GM12878 (cell line): ENCODE measurements around the gene AGBL4. TPM values are rescaled to one million over a fixed set of nuclear protein-coding genes. Genes with fewer than 3 reads are reported as not detected.

Experiments
- ATAC-seq: fragments of 200-7000 bp; cut with Tn5 transposase; 3 replicates; pipeline ENCODE4 v1.9.1; 2020; ENCODE audit warnings: mild to moderate bottlenecking, moderate library complexity
- BruUV-seq: library from RNA; stranded (reverse); fragments of 400-500 nt; replicated peaks from 2 replicates; lab custom pipeline; 2021; lab: Mats Ljungman, UMichigan
- CTCF ChIA-PET: fragments of 300-600 bp; sonication (Branson Sonifier 250); formaldehyde crosslinking; extraction: SDS; loops from one replicate; lab custom pipeline; 2021; ENCODE audit warnings: inconsistent platforms; lab: Yijun Ruan, JAX
- POLR2A ChIA-PET: fragments of 350-600 bp; formaldehyde crosslinking; extraction: SDS; loops from one replicate; lab custom pipeline; 2021; ENCODE audit warnings: inconsistent platforms; lab: Charles Lee
- RAD21 ChIA-PET: fragments of 300-600 bp; sonication (Branson Sonifier 250); formaldehyde crosslinking; loops from one replicate; lab custom pipeline; 2023; ENCODE audit warnings: antibody characterized with exemption; ENCODE audit not compliant: unreplicated experiment; lab: Charles Lee
- SMC1A ChIA-PET: fragments of 300-600 bp; sonication (Branson Sonifier 250); formaldehyde crosslinking; loops from one replicate; lab custom pipeline; 2023; ENCODE audit not compliant: unreplicated experiment, uncharacterized antibody; lab: Charles Lee
- DNase-seq: peaks from one replicate; pipeline ENCODE4 v3.0.0-alpha.2; 2011; ENCODE audit warnings: low read depth, low spot score
- FAIRE-seq: peaks from 3 replicates; lab custom pipeline; 2011; peaks lifted over from hg19 to GRCh38; lab: Jason Lieb, UNC
- H2AFZ ChIP-seq: 2 replicates; pipeline ENCODE4 v1.6.0; 2011; ENCODE audit warnings: low read depth, low read length, control low read depth; ENCODE audit not compliant: control insufficient read depth
- H3K27ac ChIP-seq: 2 replicates; pipeline ENCODE4 v1.5.1; 2011; ENCODE audit warnings: control low read depth; ENCODE audit not compliant: control insufficient read depth, insufficient read depth
- H3K27me3 ChIP-seq, 2 experiments: replicated peaks in 1 of 2; 2 replicates each; pipeline versions ENCODE4 v1.6.0 to v1.6.1; 2011; ENCODE audit warnings: low read length in 1 of 2; ENCODE audit not compliant: control insufficient read depth in 2 of 2, insufficient read depth in 2 of 2
- H3K36me3 ChIP-seq, 2 experiments: 2 replicates each; pipeline ENCODE4 v1.5.1; 2011; ENCODE audit warnings: low read length in 1 of 2; ENCODE audit not compliant: control insufficient read depth in 2 of 2, insufficient read depth in 2 of 2
- H3K4me1 ChIP-seq: 2 replicates; pipeline ENCODE4 v1.6.1; 2011; ENCODE audit warnings: mild to moderate bottlenecking, low read length, moderate library complexity, mixed read lengths; ENCODE audit not compliant: control insufficient read depth, insufficient read depth
- H3K4me2 ChIP-seq: 2 replicates; pipeline ENCODE4 v1.6.0; 2011; ENCODE audit warnings: control low read depth; ENCODE audit not compliant: control insufficient read depth, insufficient read depth
- H3K4me3 ChIP-seq: fragments of 200-600 bp; sonication (generic); 2 replicates; pipeline ENCODE4 v1.5.1; 2016
- H3K79me2 ChIP-seq: 2 replicates; pipeline ENCODE4 v1.6.0; 2011; ENCODE audit warnings: low read length; ENCODE audit not compliant: control insufficient read depth, insufficient read depth
- H3K9ac ChIP-seq: 2 replicates; pipeline ENCODE4 v1.8.0; 2011; ENCODE audit warnings: low read length, control low read depth, mixed read lengths; ENCODE audit not compliant: control insufficient read depth, insufficient read depth
- H3K9me3 ChIP-seq: replicated peaks from 3 replicates; pipeline ENCODE4 v1.5.1; 2011; ENCODE audit warnings: mild to moderate bottlenecking, low read length; ENCODE audit not compliant: control insufficient read depth, insufficient read depth
- H4K20me1 ChIP-seq: 2 replicates; pipeline ENCODE4 v1.6.0; 2011; ENCODE audit not compliant: control insufficient read depth, insufficient read depth
- CHD2 ChIP-seq: IDR thresholded peaks from 2 replicates; pipeline ENCODE4 v1.6.1; 2011; ENCODE audit warnings: low read depth, low read length, improper control_type of control experiment, borderline replicate concordance
- FOXK2 ChIP-seq: fragments of 450-650 bp; IDR thresholded peaks from 2 replicates; pipeline ENCODE4 v1.6.1; 2017; ENCODE audit warnings: mild to moderate bottlenecking, moderate library complexity
- KDM1A ChIP-seq: fragments of 200-600 bp; sonication (generic); IDR thresholded peaks from 2 replicates; pipeline ENCODE4 v1.6.1; 2016; ENCODE audit warnings: borderline replicate concordance
- PML ChIP-seq: IDR thresholded peaks from 2 replicates; pipeline ENCODE4 v1.6.1; 2012; ENCODE audit warnings: low read length, inconsistent platforms
- POLR2AphosphoS2 ChIP-seq: IDR thresholded peaks from 2 replicates; pipeline ENCODE4 v1.6.1; 2011; ENCODE audit warnings: low read depth, mild to moderate bottlenecking, low read length, improper control_type of control experiment, moderate library complexity
- RAD51 ChIP-seq: fragments of 450-650 bp; IDR thresholded peaks from 2 replicates; pipeline ENCODE4 v1.6.1; 2016; ENCODE audit warnings: moderate library complexity, mild to moderate bottlenecking, inconsistent platforms
- SIN3A ChIP-seq: IDR thresholded peaks from 2 replicates; pipeline ENCODE4 v1.6.1; 2012; ENCODE audit warnings: low read depth, low read length, improper control_type of control experiment
- SMARCA5 ChIP-seq: fragments of 450-650 bp; IDR thresholded peaks from 2 replicates; pipeline ENCODE4 v1.6.1; 2017; ENCODE audit warnings: mild to moderate bottlenecking
- SPI1 ChIP-seq: IDR thresholded peaks from 2 replicates; pipeline ENCODE4 v1.6.1; 2011; ENCODE audit warnings: low read depth, mild to moderate bottlenecking, low read length, moderate library complexity, borderline replicate concordance; ENCODE audit not compliant: insufficient read depth
- ZBED1 ChIP-seq: IDR thresholded peaks from 2 replicates; pipeline ENCODE4 v1.6.1; 2016; ENCODE audit warnings: borderline replicate concordance
- WGBS: methylation state at CpG from one replicate; pipeline ENCODE4 v1.1.6; 2016; ENCODE audit warnings: low lambda C conversion rate; ENCODE audit not compliant: insufficient replicate concordance, insufficient coverage; ENCODE audit errors: missing lambda C conversion rate; 5-methylcytosine and 5-hydroxymethylcytosine counted together
- in situ Hi-C: fragments of 300-500 bp; cut with MboI; formaldehyde crosslinking; loops from 9 replicates; pipeline ENCODE4 v1.14.3; 2018; ENCODE audit warnings: mixed read lengths
- intact Hi-C: fragments of 100-400 bp; cut with micrococcal nuclease; formaldehyde crosslinking; loops from one replicate; pipeline ENCODE4 v1.14.2; 2022; ENCODE audit not compliant: unreplicated experiment
- polyA plus RNA-seq, 11 experiments: library from polyadenylated mRNA; depleted of rRNA in 4 of 11; unstranded in 6 of 11; stranded (reverse) in 5 of 11; fragments of >200 nt; fragmentation: Nextera tagmentation in 4 of 11; fragmentation: Illumina TruSeq in 1 of 11; extraction: Ambion mirVana in 4 of 11; extraction: Trizol in 1 of 11; gene quantifications; 1 replicate in 1 of 11; 2 replicates in 10 of 11; pipeline versions ENCODE4 v1.2.1 to v1.2.3, GENCODE V29; 2011 to 2016; ENCODE audit warnings: inconsistent platforms in 2 of 11, missing spikeins in 2 of 11, low read depth in 1 of 11
- total RNA-seq, 4 experiments: library from RNA; depleted of rRNA in 3 of 4; stranded (reverse); fragments of >200 nt in 3 of 4; fragmentation: Illumina TruSeq in 1 of 4; extraction: Trizol in 1 of 4; gene quantifications; 2 replicates each; pipeline versions ENCODE4 v1.2.1 to v1.2.3, GENCODE V29; 2013 to 2021

AGBL4 gene
- total and polyA plus RNA-seq, 10 of the 15 experiments (the other 5 are each of a cell fraction or from before 2014, with no cell fraction given) = 0.31 TPM; not detected in 9

DNA sequence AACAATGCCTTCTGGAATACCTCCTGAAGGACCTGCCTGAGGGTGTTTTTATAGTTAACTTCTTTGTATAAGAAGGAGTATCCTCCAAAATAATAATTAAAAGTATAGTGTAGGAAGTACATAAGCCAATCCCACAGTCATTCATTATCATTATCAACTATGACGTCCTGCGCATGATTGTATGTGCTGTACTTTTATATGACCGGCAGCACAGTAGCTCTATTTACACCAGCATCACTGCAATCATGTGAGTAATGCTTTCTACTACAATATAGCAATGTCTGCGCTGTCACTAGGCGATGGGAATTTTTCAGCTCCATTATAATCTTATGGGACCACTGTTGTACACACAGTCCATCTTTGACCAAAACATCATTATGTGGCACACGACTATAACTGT is 1319.0 kb downstream of the AGBL4 start (continued):
- TF ChIP-seq RAD51 (no peak), FOXK2 (no peak)

DNA sequence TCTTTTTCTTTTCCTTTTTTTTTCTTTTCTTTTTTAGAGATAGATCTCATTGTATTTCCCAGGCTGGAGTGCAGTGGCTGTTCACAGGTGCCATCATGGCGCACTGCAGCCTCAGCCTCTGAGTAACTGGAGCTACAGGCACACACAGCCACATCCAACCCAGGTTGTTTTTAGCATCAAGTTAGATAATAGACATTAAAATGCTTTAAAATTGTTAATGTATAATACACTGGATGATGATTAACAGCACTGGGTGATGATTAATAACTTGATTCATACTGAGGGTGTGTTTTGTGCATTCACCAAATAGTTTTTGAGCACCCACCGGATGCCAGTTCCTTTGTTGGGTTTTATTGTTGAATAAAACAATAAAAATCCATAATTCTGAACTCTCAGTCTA is 1322.3 kb downstream of the AGBL4 start:
- H3K4me3 ChIP-seq = no peak overlapping the region
- ChIA-PET CTCF (interaction anchor here (2.1 kb wide), 1 partner anchor 19 kb away, joined by 4 read pairs; no protein-coding TSS in a partner anchor), POLR2A (no interaction called here), SMC1A (no interaction called here)
- no peak for FAIRE-seq
- H3K27me3 ChIP-seq = no peaks in the 10 kb centered on the region
- no peak overlapping the region for H3K27ac ChIP-seq
- H3K4me2 ChIP-seq = no peak overlapping the region
- TF ChIP-seq POLR2AphosphoS2 = no peak
- no peak for TF ChIP-seq PML
- TF ChIP-seq ZBED1 = no peak
- no peak for TF ChIP-seq SIN3A
- no peak for TF ChIP-seq SMARCA5
- no peak for TF ChIP-seq SPI1
- no peak for TF ChIP-seq CHD2
- no peak for TF ChIP-seq KDM1A
- TF ChIP-seq, all 136 proteins: peak for 0
- RAD21 ChIA-PET = no interaction called here
- no peaks in the 10 kb centered on the region for H3K36me3 ChIP-seq
- no peaks in the 10 kb centered on the region for H3K79me2 ChIP-seq
- no peaks in the 10 kb centered on the region for H4K20me1 ChIP-seq
- WGBS = 44% methylated on average over 2 of the region's 2 CpGs
- no peak overlapping the region for H3K9ac ChIP-seq
- no peaks in the 10 kb centered on the region for H3K4me1 ChIP-seq
- H2AFZ ChIP-seq = no peak overlapping the region
- ATAC-seq (no peak), DNase-seq (no peak)
- in situ Hi-C loops (no loop called here), intact Hi-C loops (no loop called here)
- H3K9me3 ChIP-seq = no peaks in the 10 kb centered on the region
- no TSS peak for BruUV-seq
